Glutamatergic neuron (in vitro differentiated cells): Measurements from ENCODE around the gene LRP1B. TPM values are rescaled to one million over a fixed set of nuclear protein-coding genes. Genes with fewer than 3 reads are reported as not detected.

Experiments
- DNase-seq: peaks from one replicate; pipeline ENCODE4 v3.0.0; 2022
- H3K27ac Mint-ChIP-seq: one replicate; pipeline ENCODE4 v1.8.0; 2020; ENCODE audit warnings: mild to moderate bottlenecking, mixed read lengths, inconsistent platforms; ENCODE audit not compliant: unreplicated experiment
- H3K27me3 Mint-ChIP-seq: one replicate; pipeline ENCODE4 v1.8.0; 2020; ENCODE audit warnings: mild to moderate bottlenecking, moderate library complexity, mixed read lengths, inconsistent platforms; ENCODE audit not compliant: unreplicated experiment
- H3K36me3 Mint-ChIP-seq: one replicate; pipeline ENCODE4 v1.8.0; 2020; ENCODE audit warnings: mild to moderate bottlenecking, mixed read lengths, inconsistent platforms; ENCODE audit not compliant: unreplicated experiment
- H3K4me1 Mint-ChIP-seq: one replicate; pipeline ENCODE4 v1.8.0; 2020; ENCODE audit warnings: mild to moderate bottlenecking, low read depth, mixed read lengths, inconsistent platforms; ENCODE audit not compliant: unreplicated experiment
- H3K4me3 Mint-ChIP-seq: one replicate; pipeline ENCODE4 v1.8.0; 2020; ENCODE audit warnings: mild to moderate bottlenecking, mixed read lengths, inconsistent platforms; ENCODE audit not compliant: unreplicated experiment
- H3K9me3 Mint-ChIP-seq: one replicate; pipeline ENCODE4 v1.8.0; 2020; ENCODE audit warnings: mild to moderate bottlenecking, moderate library complexity, mixed read lengths, inconsistent platforms; ENCODE audit not compliant: unreplicated experiment
- CTCF ChIP-seq: fragments of 200-600 bp; sonication (generic); IDR thresholded peaks from one replicate; pipeline ENCODE4 v1.5.0; 2021; ENCODE audit not compliant: partially characterized antibody, unreplicated experiment
- total RNA-seq: library from RNA; stranded (reverse); fragmentation: NEBNext Ultra II Directional; extraction: Animal tissue kit (Norgen Biotek cat#: 25700); gene quantifications from one replicate; pipeline ENCODE4 v1.2.1, GENCODE V29; 2021; ENCODE audit not compliant: unreplicated experiment

The LRP1B gene
- total RNA-seq, 1 donor from 2014 or later, result 28.7 TPM

GRCh38 chr2:141586985-141587384, 543.8 kb downstream of the LRP1B start:
- Mint-ChIP-seq H3K36me3 (no peaks in the 10 kb centered on the region), H3K4me3 (no peak overlapping the region), H3K9me3 (no peaks in the 10 kb centered on the region), H3K4me1 (peaks cover 3% of the 10 kb centered on the region), H3K27ac (no peak overlapping the region), H3K27me3 (peaks cover 2% of the 10 kb centered on the region)
- no peak for TF ChIP-seq CTCF
- no peak for DNase-seq

- H3K36me3 Mint-ChIP-seq, result no peaks in the 10 kb centered on the region
- peaks cover 2% of the 10 kb centered on the region for H3K27me3 Mint-ChIP-seq
- H3K9me3 Mint-ChIP-seq, result no peaks in the 10 kb centered on the region
- TF ChIP-seq CTCF, result no peak
- peaks cover 7% of the 10 kb centered on the region for H3K4me1 Mint-ChIP-seq
- DNase-seq, result no peak
- no peak overlapping the region for H3K27ac Mint-ChIP-seq
- no peak overlapping the region for H3K4me3 Mint-ChIP-seq
Observed at GRCh38 chr2:141582213-141582612, 548.6 kb downstream of the LRP1B start.

- no peaks in the 10 kb centered on the region for H3K9me3 Mint-ChIP-seq
- H3K36me3 Mint-ChIP-seq, result no peaks in the 10 kb centered on the region
- no peak overlapping the region for H3K4me3 Mint-ChIP-seq
- peaks cover 2% of the 10 kb centered on the region for H3K27me3 Mint-ChIP-seq
- H3K27ac Mint-ChIP-seq, result no peak overlapping the region
- no peak for TF ChIP-seq CTCF
- H3K4me1 Mint-ChIP-seq, result peaks cover 7% of the 10 kb centered on the region
- DNase-seq, result no peak
Observed at GRCh38 chr2:141579071-141579470, 551.7 kb downstream of the LRP1B start.

GRCh38 chr2:141570474-141571131, 560.2 kb downstream of the LRP1B start:
- peaks cover 2% of the 10 kb centered on the region for H3K27me3 Mint-ChIP-seq
- TF ChIP-seq CTCF, result no peak
- no peak overlapping the region for H3K4me3 Mint-ChIP-seq
- peak; percentile 31 for DNase-seq
- H3K9me3 Mint-ChIP-seq, result peaks cover 8% of the 10 kb centered on the region
- H3K36me3 Mint-ChIP-seq, result peaks cover 7% of the 10 kb centered on the region
- peaks cover 2% of the 10 kb centered on the region for H3K4me1 Mint-ChIP-seq
- no peak overlapping the region for H3K27ac Mint-ChIP-seq

GRCh38 chr2:141569941-141570340, 560.9 kb downstream of the LRP1B start:
- Mint-ChIP-seq H3K27ac (no peak overlapping the region), H3K27me3 (peaks cover 2% of the 10 kb centered on the region), H3K9me3 (peaks cover 8% of the 10 kb centered on the region), H3K4me3 (no peak overlapping the region), H3K4me1 (peaks cover 2% of the 10 kb centered on the region), H3K36me3 (peaks cover 7% of the 10 kb centered on the region)
- DNase-seq, result no peak
- TF ChIP-seq CTCF, result no peak
